K562 (cell line): ENCODE results near the gene RIT1. TPM values are rescaled to one million over a fixed set of nuclear protein-coding genes. Genes with fewer than 3 reads are reported as not detected.
A peak's percentile ranks its signal among the peaks of the same experiment; 100 is the strongest.

Experiments
- ATAC-seq: fragments of 200-7000 bp; cut with Tn5 transposase; 3 replicates; pipeline ENCODE4 v1.9.1; 2020; ENCODE audit warnings: moderate library complexity
- BruUV-seq: library from RNA; stranded (reverse); fragments of 400-500 nt; replicated peaks from 2 replicates; lab custom pipeline; 2021; lab: Mats Ljungman, UMichigan
- CTCF ChIA-PET: fragments of 300-600 bp; formaldehyde crosslinking; extraction: SDS; loops from one replicate; lab custom pipeline; 2021; ENCODE audit warnings: low intra/inter-chr PET ratio; lab: Yijun Ruan, JAX
- POLR2A ChIA-PET: fragments of 300-600, 350-650 bp; sonication (Branson Sonifier 250); formaldehyde crosslinking; extraction: SDS; loops from one replicate; lab custom pipeline; 2021; ENCODE audit warnings: antibody characterized with exemption, inconsistent platforms; lab: Yijun Ruan, JAX
- DNase-seq, 4 experiments: peaks; one replicate each; pipeline versions ENCODE4 v3.0.0 to v3.0.0-alpha.2; 2011 to 2018; ENCODE audit warnings: low spot score in 3 of 4, mixed read lengths in 3 of 4; ENCODE audit errors: extremely low read depth in 1 of 4
- FAIRE-seq: peaks from 2 replicates; lab custom pipeline; 2011; peaks lifted over from hg19 to GRCh38; lab: Jason Lieb, UNC
- H2AFZ ChIP-seq: 2 replicates; pipeline ENCODE4 v1.6.0; 2011; ENCODE audit warnings: low read depth, low read length, control low read depth, inconsistent platforms
- H3K27ac ChIP-seq: fragments of 200-600 bp; 3 replicates; pipeline ENCODE4 v1.8.0; 2011; ENCODE audit warnings: low read depth, mild to moderate bottlenecking, control low read depth, inconsistent platforms, low read length, moderate library complexity, mixed read lengths; ENCODE audit errors: extremely low read depth
- H3K27me3 ChIP-seq, 2 experiments: fragments of 300-600 bp in 1 of 2; 2 replicates in 1 of 2; 3 replicates in 1 of 2; pipeline versions ENCODE4 v1.6.0 to v1.8.0; 2011; ENCODE audit warnings: inconsistent platforms in 2 of 2, low read length in 2 of 2, mild to moderate bottlenecking in 1 of 2, mixed read lengths in 1 of 2, moderate library complexity in 1 of 2; ENCODE audit not compliant: control insufficient read depth in 2 of 2, insufficient read depth in 2 of 2
- H3K36me3 ChIP-seq: fragments of 300-600 bp; 3 replicates; pipeline ENCODE4 v1.8.0; 2011; ENCODE audit warnings: mild to moderate bottlenecking, low read length, inconsistent platforms; ENCODE audit not compliant: control insufficient read depth, insufficient read depth
- H3K4me1 ChIP-seq, 2 experiments: fragments of 200-600 bp in 1 of 2; replicated peaks in 1 of 2; 2 replicates in 1 of 2; 3 replicates in 1 of 2; pipeline versions ENCODE4 v1.5.1 to v1.8.0; 2011; ENCODE audit warnings: inconsistent platforms in 2 of 2, low read length in 2 of 2, mild to moderate bottlenecking in 1 of 2, mixed read lengths in 1 of 2, moderate library complexity in 1 of 2; ENCODE audit not compliant: control insufficient read depth in 2 of 2, insufficient read depth in 2 of 2
- H3K4me2 ChIP-seq: 2 replicates; pipeline ENCODE4 v1.6.1; 2011; ENCODE audit warnings: low read length, control low read depth, inconsistent platforms, mixed read lengths; ENCODE audit not compliant: insufficient read depth
- H3K4me3 ChIP-seq: fragments of 200-600 bp; sonication (generic), shearing (Covaris generic); 2 replicates; pipeline ENCODE4 v1.5.1; 2016; ENCODE audit warnings: control low read depth, inconsistent platforms
- H3K79me2 ChIP-seq: fragments of 200-600 bp; 3 replicates; pipeline ENCODE4 v1.8.0; 2011; ENCODE audit warnings: low read length, inconsistent platforms; ENCODE audit not compliant: control insufficient read depth, insufficient read depth
- H3K9ac ChIP-seq, 2 experiments: 2 replicates each; pipeline versions ENCODE4 v1.6.0 to v1.6.1; 2011; ENCODE audit warnings: low read depth in 2 of 2, low read length in 2 of 2, control low read depth in 1 of 2, inconsistent platforms in 1 of 2, mild to moderate bottlenecking in 1 of 2, mixed read lengths in 1 of 2; ENCODE audit not compliant: insufficient read depth in 1 of 2
- H3K9me1 ChIP-seq: one replicate; pipeline ENCODE4 v1.6.0; 2011; ENCODE audit warnings: inconsistent platforms, mild to moderate bottlenecking, low read length, moderate library complexity; ENCODE audit not compliant: control insufficient read depth, insufficient read depth
- H3K9me3 ChIP-seq: replicated peaks from 2 replicates; pipeline ENCODE4 v1.5.1; 2011; ENCODE audit warnings: low read depth, low read length, inconsistent platforms; ENCODE audit not compliant: control insufficient read depth, insufficient read depth
- H4K20me1 ChIP-seq: replicated peaks from 2 replicates; pipeline ENCODE4 v1.6.1; 2011; ENCODE audit warnings: low read length, inconsistent platforms, mixed read lengths; ENCODE audit not compliant: control insufficient read depth, insufficient read depth
- FOSL1 ChIP-seq: fragments of 200-800 bp; sonication (Bioruptor generic); conservative IDR thresholded peaks from 2 replicates; pipeline ENCODE4 v1.6.1; 2016; ENCODE audit warnings: missing genetic modification characterization, missing compliant biosample characterization
- JUND ChIP-seq, 2 experiments: IDR thresholded peaks; 2 replicates in 1 of 2; 3 replicates in 1 of 2; pipeline ENCODE4 v1.6.1; 2011; ENCODE audit warnings: borderline replicate concordance in 2 of 2, low read depth in 2 of 2, low read length in 2 of 2, improper control_type of control experiment in 1 of 2, missing biosample characterization in 1 of 2, missing genetic modification characterization in 1 of 2, missing genetic modification reagents in 1 of 2
- KAT8 ChIP-seq: fragments of 450-650 bp; IDR thresholded peaks from 2 replicates; pipeline ENCODE4 v1.6.1; 2016; ENCODE audit warnings: low read depth, mild to moderate bottlenecking
- PHF20 ChIP-seq: fragments of 450-650 bp; IDR thresholded peaks from 2 replicates; pipeline ENCODE4 v1.6.1; 2018; ENCODE audit not compliant: partially characterized antibody
- PHF21A ChIP-seq: fragments of 450-650 bp; IDR thresholded peaks from 2 replicates; pipeline ENCODE4 v1.6.1; 2017; ENCODE audit warnings: low read depth, borderline replicate concordance
- PML ChIP-seq: IDR thresholded peaks from 2 replicates; pipeline ENCODE4 v1.6.1; 2012; ENCODE audit warnings: low read length, inconsistent platforms
- POLR3A ChIP-seq: IDR thresholded peaks from 2 replicates; pipeline ENCODE4 v1.6.1; 2011; ENCODE audit warnings: borderline replicate concordance, mild to moderate bottlenecking, moderate library complexity; ENCODE audit not compliant: insufficient read length, insufficient read depth; ENCODE audit errors: extremely low read depth
- RBFOX2 ChIP-seq: fragments of 200-400 bp; formaldehyde crosslinking; IDR thresholded peaks from 2 replicates; pipeline ENCODE4 v1.6.1; 2017; ENCODE audit warnings: low read depth, mild to moderate bottlenecking, low read length, moderate library complexity
- SIX5 ChIP-seq, 2 experiments: IDR thresholded peaks; 2 replicates each; pipeline ENCODE4 v1.6.1; 2011; ENCODE audit warnings: low read length in 2 of 2, borderline replicate concordance in 1 of 2, low read depth in 1 of 2, mild to moderate bottlenecking in 1 of 2, moderate library complexity in 1 of 2; ENCODE audit not compliant: insufficient read depth in 1 of 2
- ZNF511 ChIP-seq: sonication (generic); formaldehyde crosslinking; IDR thresholded peaks from 2 replicates; pipeline ENCODE4 v1.8.0; 2022; ENCODE audit warnings: mild to moderate bottlenecking, missing genetic modification reagents
- WGBS: fragments of 100-300 bp; shearing (Covaris generic); methylation state at CpG from one replicate; pipeline ENCODE4 v1.1.6; 2016; ENCODE audit warnings: low coverage, mixed read lengths; ENCODE audit not compliant: insufficient coverage; ENCODE audit errors: missing lambda C conversion rate; 5-methylcytosine and 5-hydroxymethylcytosine counted together
- in situ Hi-C: fragments of 300-500 bp; cut with MboI; formaldehyde crosslinking; loops from 4 replicates; pipeline ENCODE4 v1.15.0; 2018; ENCODE audit warnings: inconsistent platforms, mixed read lengths
- intact Hi-C: fragments of 100-400 bp; cut with micrococcal nuclease; formaldehyde crosslinking; loops from 2 replicates; pipeline ENCODE4 v1.14.2; 2022
- polyA plus RNA-seq, 8 experiments: library from polyadenylated mRNA; depleted of rRNA in 4 of 8; stranded (reverse) in 5 of 8; unstranded in 3 of 8; fragments of >200 nt; fragmentation: Nextera tagmentation in 2 of 8; fragmentation: Illumina TruSeq in 1 of 8; extraction: Ambion mirVana in 2 of 8; extraction: Trizol in 1 of 8; gene quantifications; 2 replicates each; pipeline versions ENCODE4 v1.2.1 to v1.2.3, GENCODE V29; 2011 to 2014; ENCODE audit warnings: inconsistent platforms in 1 of 8, missing spikeins in 1 of 8
- total RNA-seq, 7 experiments: library from RNA; depleted of rRNA in 6 of 7; stranded (reverse); fragments of >200 nt in 6 of 7; fragmentation: Illumina TruSeq in 2 of 7; extraction: Trizol in 2 of 7; gene quantifications; 2 replicates each; pipeline versions ENCODE4 v1.2.1 to v1.2.3, GENCODE V29; 2011 to 2021; ENCODE audit warnings: low replicate concordance in 1 of 7

The RIT1 gene
- total and polyA plus RNA-seq, 9 of the 15 experiments (the other 6 are each of a cell fraction or from before 2014, with no cell fraction given): 13.5 to 57.6 (median 22.9) TPM

- Histone ChIP-seq H3K4me1 (peaks cover 9 to 12% of the 10 kb centered on the region in 2 experiments; a peak in 4 of 5 replicates), H3K9me1 (no peaks in the 10 kb centered on the region), H3K79me2 (peaks cover 69% of the 10 kb centered on the region), H2AFZ (no peak overlapping the region), H3K27me3 (no peaks in the 10 kb centered on the region), H4K20me1 (0 out of 2 replicates have a peak, but pooled peaks cover 5% of the 10 kb centered on the region), H3K27ac (no peak overlapping the region), H3K9ac (no peak overlapping the region), H3K36me3 (peaks cover 96% of the 10 kb centered on the region), H3K9me3 (no peaks in the 10 kb centered on the region), H3K4me3 (no peak overlapping the region), H3K4me2 (no peak overlapping the region)
- peak in 1 of 4 experiments; percentile 33 for DNase-seq
- intact Hi-C loops (no loop called here), in situ Hi-C loops (no loop called here)
- CTCF ChIA-PET: no interaction called here
- no peak for FAIRE-seq
- BruUV-seq: no TSS peak
- WGBS: 52% methylated on average over 5 of the region's 5 CpGs
- no peak for ATAC-seq
- TF ChIP-seq PML (no peak), JUND (IDR thresholded peaks at IDR 0.05; ENCODE audit: borderline replicate concordance, low read depth, low read length) (peak; percentile 32; the same call in 1 of the 2 replicates), JUND (tag; IDR thresholded peaks at IDR 0.05; ENCODE audit: borderline replicate concordance, low read depth, low read length) (no peak), KAT8 (no peak), POLR3A (no peak), FOSL1 (tag) (peak; percentile 76), SIX5 (IDR thresholded peaks at IDR 0.05; ENCODE audit: borderline replicate concordance in 1 of 2, insufficient read depth in 1 of 2, low read depth in 1 of 2, low read length in 2 of 2) (no peak), PHF20 (no peak), ZNF511 (no peak), RBFOX2 (peak; percentile 30; the same call in 1 of the 2 replicates), PHF21A (no peak)
- POLR2A ChIA-PET: interaction anchor here (1.0 to 1.5 kb wide), 2 partner anchors 12 to 137 kb away, joined by 3 to 4 read pairs; no protein-coding TSS in a partner anchor
These were observed 17.9 kb upstream of the RIT1 start for GRCh38 chr1:155929057-155929456.
